MCF 10A (cell line): ENCODE results near the gene IL22RA1. TPM values are rescaled to one million over a fixed set of nuclear protein-coding genes. Genes with fewer than 3 reads are reported as not detected.

Experiments used
- BruUV-seq: library from RNA; stranded (reverse); fragments of 400-500 nt; replicated peaks from 2 replicates; lab custom pipeline; 2021; lab: Mats Ljungman, UMichigan
- CTCF ChIA-PET: fragments of 300-600 bp; sonication (Branson Sonifier 250); formaldehyde crosslinking; extraction: SDS; loops from one replicate; lab custom pipeline; 2021; ENCODE audit warnings: antibody characterized with exemption, inconsistent platforms; lab: Yijun Ruan, JAX
- POLR2A ChIA-PET: fragments of 300-600, 350-650 bp; sonication (Branson Sonifier 250); formaldehyde crosslinking; extraction: SDS; loops from one replicate; lab custom pipeline; 2020; ENCODE audit warnings: antibody characterized with exemption, inconsistent platforms; lab: Yijun Ruan, JAX
- DNase-seq: peaks from one replicate; pipeline ENCODE4 v3.0.0-alpha.2; 2018; ENCODE audit not compliant: unreplicated experiment
- H3K27ac Mint-ChIP-seq: one replicate; pipeline ENCODE4 v1.8.0; 2022; ENCODE audit warnings: mild to moderate bottlenecking, low read depth, mixed read lengths; ENCODE audit not compliant: unreplicated experiment
- H3K27me3 Mint-ChIP-seq: one replicate; pipeline ENCODE4 v1.8.0; 2022; ENCODE audit warnings: mixed read lengths; ENCODE audit not compliant: insufficient read depth, unreplicated experiment
- H3K36me3 Mint-ChIP-seq: one replicate; pipeline ENCODE4 v1.8.0; 2022; ENCODE audit warnings: mild to moderate bottlenecking, moderate library complexity, mixed read lengths; ENCODE audit not compliant: insufficient read depth, unreplicated experiment
- H3K4me1 Mint-ChIP-seq: one replicate; pipeline ENCODE4 v1.8.0; 2022; ENCODE audit warnings: mixed read lengths; ENCODE audit not compliant: insufficient read depth, unreplicated experiment
- H3K4me3 Mint-ChIP-seq: one replicate; pipeline ENCODE4 v1.8.0; 2022; ENCODE audit warnings: mild to moderate bottlenecking, moderate library complexity, mixed read lengths; ENCODE audit not compliant: unreplicated experiment
- H3K9me3 Mint-ChIP-seq: one replicate; pipeline ENCODE4 v1.8.0; 2022; ENCODE audit warnings: mixed read lengths; ENCODE audit not compliant: unreplicated experiment
- CTCF ChIP-seq: fragments of 200-600 bp; IDR thresholded peaks from one replicate; pipeline ENCODE4 v1.8.0; 2022; ENCODE audit warnings: antibody characterized with exemption, mild to moderate bottlenecking; ENCODE audit not compliant: unreplicated experiment
- intact Hi-C: fragments of 100-400 bp; cut with micrococcal nuclease; formaldehyde crosslinking; loops from 2 replicates; pipeline ENCODE4 v1.14.1; 2022
- total RNA-seq: library from RNA; stranded (reverse); gene quantifications from 2 replicates; pipeline ENCODE4 v1.2.3, GENCODE V29; 2022

Gene IL22RA1
- total RNA-seq, 1 experiment from 2014 or later: not detected

GRCh38 chr1:24084050-24084449 is 58.9 kb downstream of the IL22RA1 start:
- no TSS peak for BruUV-seq
- ChIA-PET CTCF (interaction anchor here (0.9 to 1.5 kb wide), 2 partner anchors 12 to 115 kb away, joined by 5 to 8 read pairs; no protein-coding TSS in a partner anchor), POLR2A (interaction anchor here (1.2 kb wide), 1 partner anchor 71 kb away, joined by 3 read pairs; no protein-coding TSS in a partner anchor)
- Mint-ChIP-seq H3K9me3 (no peaks in the 10 kb centered on the region), H3K36me3 (no peaks in the 10 kb centered on the region), H3K27ac (no peak overlapping the region), H3K4me3 (no peak overlapping the region), H3K4me1 (peaks cover 11% of the 10 kb centered on the region), H3K27me3 (no peaks in the 10 kb centered on the region)
- no peak for DNase-seq
- no peak for TF ChIP-seq CTCF
- intact Hi-C loops: no loop called here

- no peaks in the 10 kb centered on the region for H3K9me3 Mint-ChIP-seq
- no peaks in the 10 kb centered on the region for H3K36me3 Mint-ChIP-seq
- intact Hi-C loops: no loop called here
- no TSS peak for BruUV-seq
- peaks cover 11% of the 10 kb centered on the region for H3K4me1 Mint-ChIP-seq
- ChIA-PET POLR2A (interaction anchor here (0.6 kb wide), 1 partner anchor 1824 kb away, joined by 3 read pairs; no protein-coding TSS in a partner anchor), CTCF (interaction anchor here (1.0 to 1.4 kb wide), 2 partner anchors 11 to 21 kb away, joined by 3 to 5 read pairs; no protein-coding TSS in a partner anchor)
- H3K27me3 Mint-ChIP-seq: no peaks in the 10 kb centered on the region
- no peak overlapping the region for H3K4me3 Mint-ChIP-seq
- no peak for TF ChIP-seq CTCF
- no peak for DNase-seq
- H3K27ac Mint-ChIP-seq: no peak overlapping the region
Observed at GRCh38 chr1:24082372-24082771, 60.6 kb downstream of the IL22RA1 start.

DNA sequence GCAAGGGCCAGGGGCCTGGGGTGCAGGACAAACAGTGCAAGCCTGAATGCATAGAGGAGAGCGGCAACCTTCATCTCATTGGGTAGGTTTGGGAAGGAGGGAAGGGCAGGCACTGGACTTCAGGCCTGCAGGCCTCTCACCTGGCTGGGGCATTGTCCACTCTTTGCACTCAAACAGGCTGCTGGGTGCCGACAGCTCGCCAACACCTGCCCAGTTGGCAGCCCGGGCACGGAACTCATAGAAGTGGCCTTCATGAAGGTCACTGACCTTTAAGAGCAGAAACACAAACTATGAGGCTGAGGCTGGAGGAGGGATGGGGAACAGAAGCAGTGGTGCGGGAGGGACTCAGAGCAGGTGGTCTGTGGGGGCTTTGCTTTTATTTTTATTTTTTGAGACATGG is 61.8 kb downstream of the IL22RA1 start:
- H3K4me1 Mint-ChIP-seq: peaks cover 11% of the 10 kb centered on the region

DNA sequence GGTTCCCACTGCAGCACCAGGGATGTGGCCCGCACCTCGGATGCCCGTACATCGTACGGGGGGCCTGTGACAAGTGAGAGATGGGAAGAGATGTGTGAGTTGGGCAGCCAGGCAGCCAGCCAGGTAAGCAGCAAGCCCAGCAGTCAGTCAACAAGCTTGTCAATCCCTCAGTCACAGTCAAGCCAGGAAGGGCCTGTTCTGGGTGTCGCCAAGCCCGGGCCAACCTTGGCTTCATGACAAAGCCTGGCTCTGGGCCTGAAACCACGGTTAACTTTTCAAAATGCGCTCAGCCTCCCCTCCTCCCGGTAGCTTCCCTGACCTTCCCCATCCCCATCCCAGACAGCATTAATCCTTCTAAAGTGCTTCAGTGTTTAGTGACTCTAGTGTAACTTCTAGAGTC is 62.8 kb downstream of the IL22RA1 start:
- no peak overlapping the region for H3K27ac Mint-ChIP-seq
- H3K27me3 Mint-ChIP-seq: no peaks in the 10 kb centered on the region
- no TSS peak for BruUV-seq
- no peaks in the 10 kb centered on the region for H3K9me3 Mint-ChIP-seq
- no peak overlapping the region for H3K4me3 Mint-ChIP-seq
- H3K4me1 Mint-ChIP-seq: peaks cover 5% of the 10 kb centered on the region
- POLR2A ChIA-PET: no interaction called here
- intact Hi-C loops: no loop called here
- no peak for TF ChIP-seq CTCF
- H3K36me3 Mint-ChIP-seq: no peaks in the 10 kb centered on the region
- CTCF ChIA-PET: interaction anchor here (1.0 kb wide), 1 partner anchor 9 kb away, joined by 3 read pairs; no protein-coding TSS in a partner anchor
- no peak for DNase-seq

More for the DNA sequence above, 61.8 kb downstream of the IL22RA1 start:
- no TSS peak for BruUV-seq
- Mint-ChIP-seq H3K9me3 (no peaks in the 10 kb centered on the region), H3K27ac (no peak overlapping the region), H3K36me3 (no peaks in the 10 kb centered on the region), H3K27me3 (no peaks in the 10 kb centered on the region), H3K4me3 (no peak overlapping the region)
- no peak for DNase-seq
- intact Hi-C loops: no loop called here
- ChIA-PET POLR2A (no interaction called here), CTCF (interaction anchor here (1.0 kb wide), 1 partner anchor 22 kb away, joined by 3 read pairs; no protein-coding TSS in a partner anchor)
- no peak for TF ChIP-seq CTCF
